ENCODE data around the gene ZNF577. TPM values are rescaled to one million over a fixed set of nuclear protein-coding genes. Genes with fewer than 3 reads are reported as not detected.

ZNF577 gene
- total RNA-seq, 1 experiment from 2014 or later, result 3.3 TPM

GRCh38 chr19:51884713-51885112 lies 3.0 kb downstream of the ZNF577 start:
- DNase-seq (ENCODE audit: low spot score), result no peak
- in situ Hi-C loops (cut with HindIII; ENCODE audit: low sequenced_read_pairs), result no loop called here

DNA sequence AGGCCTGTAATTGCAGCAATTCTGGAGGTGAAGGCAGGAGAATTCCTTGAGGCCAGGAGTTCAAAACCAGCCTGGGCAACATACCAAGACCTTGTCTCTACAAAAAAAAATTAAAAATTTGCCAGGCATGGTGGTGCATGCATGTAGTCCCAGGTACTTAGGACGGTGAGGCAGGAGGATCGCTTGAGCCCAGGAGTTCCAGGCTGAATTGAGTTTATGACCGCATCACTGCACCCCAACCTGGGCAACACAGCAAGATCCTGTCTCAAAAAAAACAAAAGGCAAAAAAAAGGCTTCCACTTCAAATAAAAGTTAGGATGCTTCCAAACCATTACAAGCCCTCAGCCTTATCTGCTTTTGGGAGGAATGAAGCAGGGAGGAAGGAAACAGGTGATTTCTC lies 5.2 kb downstream of the ZNF577 start:
- in situ Hi-C loops (cut with HindIII; ENCODE audit: low sequenced_read_pairs), result no loop called here
- DNase-seq (ENCODE audit: low spot score), result no peak

DNA sequence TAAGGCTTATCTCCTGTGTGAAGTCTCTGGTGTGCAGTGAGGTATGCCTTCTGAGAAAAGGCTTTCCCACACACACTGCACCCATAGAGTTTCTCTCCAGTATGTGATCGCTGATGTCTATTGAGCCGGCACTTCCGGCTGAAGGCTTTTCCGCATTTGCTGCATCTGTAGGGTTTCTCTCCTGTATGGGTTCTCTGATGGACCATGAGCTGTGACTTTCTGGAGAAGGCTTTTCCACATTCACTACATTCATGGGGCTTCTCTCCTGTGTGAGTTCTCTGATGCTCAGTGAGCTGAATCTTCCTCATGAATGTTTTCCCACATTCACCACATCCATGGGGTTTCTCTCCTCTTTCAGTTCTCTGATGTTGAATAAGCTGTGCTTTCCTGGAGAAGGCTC lies 14.7 kb downstream of the ZNF577 start:
- in situ Hi-C loops (cut with HindIII; ENCODE audit: low sequenced_read_pairs), result no loop called here

DNA sequence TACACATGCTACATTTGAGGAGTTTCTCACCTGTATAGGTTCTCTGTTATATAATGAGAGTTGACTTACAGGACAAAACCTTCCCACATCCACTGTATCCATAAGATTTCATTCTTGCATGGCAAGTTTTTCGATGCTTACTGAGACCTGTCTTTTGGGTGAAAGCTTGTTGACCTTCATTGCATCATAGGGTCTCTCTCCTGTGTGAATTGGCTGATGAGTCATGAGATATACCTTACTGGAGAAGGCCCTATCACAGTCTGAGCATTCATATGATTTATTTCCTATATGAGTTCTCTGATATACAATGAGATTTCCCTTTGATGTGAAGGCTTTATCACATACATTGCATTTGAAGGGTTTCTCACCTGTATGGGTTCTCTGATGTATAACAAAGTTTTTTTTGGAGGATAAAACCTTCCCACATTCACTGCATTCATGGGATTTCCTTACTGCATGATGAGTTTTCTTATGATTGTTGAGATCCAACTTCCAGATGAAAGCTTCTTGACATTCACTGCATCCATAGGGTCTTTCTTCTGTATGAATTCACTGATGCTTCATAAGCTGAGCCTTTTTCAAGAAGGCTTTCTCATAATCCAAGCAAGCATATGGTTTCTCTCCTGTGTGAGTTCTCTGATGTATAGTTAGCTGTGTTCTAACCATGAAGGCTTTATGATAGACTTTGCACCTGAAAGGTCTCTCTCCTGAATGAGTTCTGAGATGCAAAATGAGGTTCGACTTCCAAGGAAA lies 25.7 kb downstream of the ZNF577 start:
- in situ Hi-C loops (cut with HindIII; ENCODE audit: low sequenced_read_pairs), result no loop called here
- DNase-seq (ENCODE audit: low spot score), result no peak

More for the DNA sequence above, 14.7 kb downstream of the ZNF577 start:
- DNase-seq (ENCODE audit: low spot score), result no peak

- in situ Hi-C loops (cut with HindIII; ENCODE audit: low sequenced_read_pairs), result no loop called here
- DNase-seq (ENCODE audit: low spot score), result no peak
Measured at GRCh38 chr19:51837145-51837544, 50.6 kb downstream of the ZNF577 start.

- peak; percentile 0 for DNase-seq (ENCODE audit: low spot score)
- in situ Hi-C loops (cut with HindIII; ENCODE audit: low sequenced_read_pairs), result no loop called here
Measured at GRCh38 chr19:51830274-51830673, 57.5 kb downstream of the ZNF577 start.

DNA sequence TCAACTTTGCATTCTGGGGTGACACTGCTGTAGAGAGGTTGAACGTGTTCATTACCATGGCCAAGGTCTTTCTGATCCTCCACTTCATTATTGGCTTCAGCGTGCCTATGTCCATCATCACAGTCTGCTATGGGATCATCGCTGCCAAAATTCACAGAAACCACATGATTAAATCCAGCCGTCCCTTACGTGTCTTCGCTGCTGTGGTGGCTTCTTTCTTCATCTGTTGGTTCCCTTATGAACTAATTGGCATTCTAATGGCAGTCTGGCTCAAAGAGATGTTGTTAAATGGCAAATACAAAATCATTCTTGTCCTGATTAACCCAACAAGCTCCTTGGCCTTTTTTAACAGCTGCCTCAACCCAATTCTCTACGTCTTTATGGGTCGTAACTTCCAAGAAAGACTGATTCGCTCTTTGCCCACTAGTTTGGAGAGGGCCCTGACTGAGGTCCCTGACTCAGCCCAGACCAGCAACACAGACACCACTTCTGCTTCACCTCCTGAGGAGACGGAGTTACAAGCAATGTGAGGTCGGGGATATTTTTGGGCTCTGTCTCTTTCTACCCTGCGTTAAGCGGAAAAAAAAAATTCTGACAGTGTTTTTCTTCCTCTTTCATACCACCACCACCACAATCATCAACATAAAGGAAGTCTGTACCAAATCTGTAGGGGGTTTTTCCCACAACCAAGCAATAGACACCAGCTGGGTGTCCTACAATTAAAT lies 63.3 kb downstream of the ZNF577 start:
- in situ Hi-C loops (cut with HindIII; ENCODE audit: low sequenced_read_pairs), result no loop called here
- no peak for DNase-seq (ENCODE audit: low spot score)

- in situ Hi-C loops (cut with HindIII; ENCODE audit: low sequenced_read_pairs), result no loop called here
- no peak for DNase-seq (ENCODE audit: low spot score)
Measured at GRCh38 chr19:51822946-51823345, 64.8 kb downstream of the ZNF577 start.

- in situ Hi-C loops (cut with HindIII; ENCODE audit: low sequenced_read_pairs), result no loop called here
- no peak for DNase-seq (ENCODE audit: low spot score)
Measured at GRCh38 chr19:51822325-51822724, 65.4 kb downstream of the ZNF577 start.

DNA sequence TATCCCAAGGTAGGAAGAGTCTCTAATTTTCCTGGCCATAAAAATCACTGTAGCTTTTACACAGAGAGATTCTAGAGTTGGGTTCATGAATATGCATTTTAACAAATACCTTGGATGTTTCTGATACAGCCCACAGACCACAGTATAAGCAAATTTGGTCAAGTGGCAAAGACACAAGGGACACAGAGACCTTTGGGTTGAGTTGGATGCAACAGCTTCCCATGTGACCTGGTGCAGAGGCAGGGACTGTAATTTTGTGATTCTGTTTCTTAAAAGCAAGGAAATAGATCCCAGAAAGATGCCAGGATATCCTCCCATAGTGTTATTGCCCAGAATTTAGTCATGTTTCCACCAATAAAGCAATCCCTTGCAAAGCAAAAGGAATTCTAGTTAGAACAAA lies 65.8 kb downstream of the ZNF577 start:
- no peak for DNase-seq (ENCODE audit: low spot score)
- in situ Hi-C loops (cut with HindIII; ENCODE audit: low sequenced_read_pairs), result no loop called here

DNA sequence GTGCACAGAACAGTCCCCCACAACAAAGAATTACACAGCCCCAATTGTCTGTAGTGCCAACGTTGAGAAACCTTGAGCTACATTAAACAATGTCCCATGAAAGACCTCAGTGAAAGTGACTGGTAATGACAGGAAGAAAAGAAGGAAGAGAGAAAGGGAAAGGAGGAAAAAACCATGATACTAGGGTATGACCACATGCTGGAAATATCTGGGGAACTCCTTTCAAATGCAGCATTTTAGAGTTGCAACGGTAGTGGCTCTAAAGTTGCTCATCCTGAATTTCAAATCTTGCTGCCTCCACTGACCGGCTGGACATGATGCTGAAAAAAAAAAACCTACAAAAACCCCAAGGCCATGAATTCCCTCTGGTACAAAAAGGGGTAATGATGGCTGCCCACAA lies 66.3 kb downstream of the ZNF577 start:
- no peak for DNase-seq (ENCODE audit: low spot score)

More for the DNA sequence above, 66.3 kb downstream of the ZNF577 start:
- in situ Hi-C loops (cut with HindIII; ENCODE audit: low sequenced_read_pairs), result no loop called here

Other genes starting within 250 kb of the ZNF577 start
- gene SIGLEC14, start 241.1 kb downstream of the ZNF577 start, total RNA-seq (2014; rRNA removed; shearing (Covaris generic)), result not detected in 2 replicates
- gene SPACA6, start 194.6 kb downstream of the ZNF577 start, total RNA-seq (2014; rRNA removed; shearing (Covaris generic)), result 0.98 and 4.7 TPM in 2 replicates
- gene HAS1, start 164.0 kb downstream of the ZNF577 start, total RNA-seq (2014; rRNA removed; shearing (Covaris generic)), result not detected in 2 replicates
- gene FPR1, start 136.1 kb downstream of the ZNF577 start, total RNA-seq (2014; rRNA removed; shearing (Covaris generic)), result not detected in 2 replicates
- not detected in 2 replicates for gene FPR2, start 126.8 kb downstream of the ZNF577 start, total RNA-seq (2014; rRNA removed; shearing (Covaris generic))
- gene FPR3, start 92.8 kb downstream of the ZNF577 start, total RNA-seq (2014; rRNA removed; shearing (Covaris generic)), result not detected in 2 replicates
- gene ZNF649, start 17.1 kb upstream of the ZNF577 start, total RNA-seq (2014; rRNA removed; shearing (Covaris generic)), result 7.0 and 10.5 TPM in 2 replicates
- gene ZNF613, start 39.5 kb upstream of the ZNF577 start, total RNA-seq (2014; rRNA removed; shearing (Covaris generic)), result 3.5 and 18.3 TPM in 2 replicates
- gene ZNF350, start 98.9 kb upstream of the ZNF577 start, total RNA-seq (2014; rRNA removed; shearing (Covaris generic)), result 1.8 and 4.7 TPM in 2 replicates
- 0.62 and 9.8 TPM in 2 replicates for gene ZNF615, start 120.3 kb upstream of the ZNF577 start, total RNA-seq (2014; rRNA removed; shearing (Covaris generic))
- gene ZNF614, start 140.4 kb upstream of the ZNF577 start, total RNA-seq (2014; rRNA removed; shearing (Covaris generic)), result 7.3 and 20.3 TPM in 2 replicates
- gene ZNF432, start 160.9 kb upstream of the ZNF577 start, total RNA-seq (2014; rRNA removed; shearing (Covaris generic)), result 6.5 and 14.4 TPM in 2 replicates
- gene ZNF841, start 207.8 kb upstream of the ZNF577 start, total RNA-seq (2014; rRNA removed; shearing (Covaris generic)), result 1.8 and 2.2 TPM in 2 replicates